HEK293 (cell line): ENCODE data around the gene PTDSS2.

Source experiments
- CTCF ChIA-PET: fragments of 350-600 bp; formaldehyde crosslinking; extraction: SDS; loops from one replicate; lab custom pipeline; 2021; ENCODE audit warnings: antibody characterized with exemption; lab: Yijun Ruan, JAX
- POLR2A ChIA-PET: fragments of 300-600 bp; formaldehyde crosslinking; extraction: SDS; loops from one replicate; lab custom pipeline; 2020; ENCODE audit warnings: antibody characterized with exemption, inconsistent platforms; lab: Yijun Ruan, JAX
- H3K27ac ChIP-seq: fragments of 200-500 bp; sonication (Bioruptor generic); 2 replicates; pipeline ENCODE4 v1.5.1; 2014; ENCODE audit warnings: low read depth, low read length, control low read depth, inconsistent platforms; ENCODE audit errors: extremely low read depth
- H3K36me3 ChIP-seq, 2 experiments: fragments of 200-500 bp in 1 of 2; sonication (Bioruptor generic) in 1 of 2; 1 replicate in 1 of 2; 2 replicates in 1 of 2; pipeline ENCODE4 v1.5.1; 2014 to 2017; ENCODE audit warnings: inconsistent platforms in 2 of 2, low read length in 2 of 2; ENCODE audit not compliant: control insufficient read depth in 2 of 2, insufficient read depth in 1 of 2
- H3K4me1 ChIP-seq: fragments of 200-500 bp; sonication (Bioruptor generic); 2 replicates; pipeline ENCODE4 v1.5.1; 2014; ENCODE audit warnings: mild to moderate bottlenecking, low read length, inconsistent platforms; ENCODE audit not compliant: control insufficient read depth, insufficient read depth
- H3K4me3 ChIP-seq: 2 replicates; pipeline ENCODE4 v1.5.1; 2011; ENCODE audit warnings: low read depth, mild to moderate bottlenecking, control low read depth, low read length, moderate library complexity
- H3K9me3 ChIP-seq: fragments of 200-500 bp; sonication (Bioruptor generic); 2 replicates; pipeline ENCODE4 v1.5.1; 2014; ENCODE audit warnings: low read depth, low read length, inconsistent platforms; ENCODE audit not compliant: control insufficient read depth, insufficient read depth
- HIC1 ChIP-seq: fragments of 450-650 bp; formaldehyde crosslinking; IDR thresholded peaks from 2 replicates; pipeline ENCODE4 v1.5.1; 2016; ENCODE audit warnings: missing biosample characterization, missing genetic modification characterization
- IKZF3 ChIP-seq: fragments of 450-650 bp; IDR thresholded peaks from 2 replicates; pipeline ENCODE4 v1.5.0; 2018; ENCODE audit warnings: missing biosample characterization, mild to moderate bottlenecking, missing genetic modification characterization, moderate library complexity
- KLF1 ChIP-seq: fragments of 450-650 bp; formaldehyde crosslinking; IDR thresholded peaks from 2 replicates; pipeline ENCODE4 v1.5.1; 2016; ENCODE audit warnings: missing biosample characterization, missing genetic modification characterization
- KLF10 ChIP-seq: fragments of 450-650 bp; IDR thresholded peaks from 2 replicates; pipeline ENCODE4 v1.5.1; 2018; ENCODE audit warnings: missing biosample characterization, mild to moderate bottlenecking, missing genetic modification characterization
- SP2 ChIP-seq: fragments of 450-650 bp; formaldehyde crosslinking; IDR thresholded peaks from 2 replicates; pipeline ENCODE4 v1.5.1; 2016; ENCODE audit warnings: missing biosample characterization, missing genetic modification characterization
- ZBTB26 ChIP-seq: fragments of 450-650 bp; formaldehyde crosslinking; optimal IDR thresholded peaks from 2 replicates; pipeline ENCODE3; 2016; ENCODE audit warnings: missing biosample characterization, mild to moderate bottlenecking, missing genetic modification characterization
- ZBTB48 ChIP-seq: fragments of 450-650 bp; formaldehyde crosslinking; IDR thresholded peaks from 2 replicates; pipeline ENCODE4 v1.5.1; 2016; ENCODE audit warnings: missing biosample characterization, missing genetic modification characterization
- ZNF157 ChIP-seq: fragments of 450-650 bp; formaldehyde crosslinking; IDR thresholded peaks from 2 replicates; pipeline ENCODE4 v1.5.1; 2016; ENCODE audit warnings: missing biosample characterization, missing genetic modification characterization
- ZNF221 ChIP-seq: fragments of 450-650 bp; formaldehyde crosslinking; IDR thresholded peaks from 2 replicates; pipeline ENCODE4 v1.5.1; 2017; ENCODE audit warnings: missing biosample characterization, missing genetic modification characterization, borderline replicate concordance
- ZNF362 ChIP-seq: fragments of 450-650 bp; formaldehyde crosslinking; IDR thresholded peaks from 2 replicates; pipeline ENCODE4 v1.5.1; 2016; ENCODE audit warnings: missing biosample characterization, missing genetic modification characterization
- ZNF37A ChIP-seq: fragments of 450-650 bp; IDR thresholded peaks from 2 replicates; pipeline ENCODE4 v1.5.1; 2018; ENCODE audit warnings: missing biosample characterization, missing genetic modification characterization
- ZNF514 ChIP-seq: fragments of 450-650 bp; formaldehyde crosslinking; IDR thresholded peaks from 2 replicates; pipeline ENCODE4 v1.5.1; 2016; ENCODE audit warnings: missing biosample characterization, missing genetic modification characterization
- ZNF596 ChIP-seq: fragments of 450-650 bp; IDR thresholded peaks from 2 replicates; pipeline ENCODE4 v1.5.0; 2018; ENCODE audit warnings: missing biosample characterization, mild to moderate bottlenecking, missing genetic modification characterization, moderate library complexity
- ZNF654 ChIP-seq: fragments of 450-650 bp; formaldehyde crosslinking; IDR thresholded peaks from 2 replicates; pipeline ENCODE4 v1.5.1; 2016; ENCODE audit warnings: low read depth, missing biosample characterization, missing genetic modification characterization
- ZNF658 ChIP-seq: fragments of 450-650 bp; formaldehyde crosslinking; IDR thresholded peaks from 2 replicates; pipeline ENCODE4; 2016; ENCODE audit warnings: missing biosample characterization, missing genetic modification characterization
- TF ChIP-seq, protein P1 (sequence below): fragments of 450-650 bp; formaldehyde crosslinking; IDR thresholded peaks from 2 replicates; pipeline ENCODE4 v1.5.1; 2016; ENCODE audit warnings: missing biosample characterization, missing genetic modification characterization, low read depth
- TF ChIP-seq, protein P2 (sequence below): fragments of 450-650 bp; formaldehyde crosslinking; IDR thresholded peaks from 2 replicates; pipeline ENCODE4 v1.5.1; 2016; ENCODE audit warnings: missing biosample characterization, missing genetic modification characterization

PTDSS2 gene

GRCh38 chr11:484616-485015 is 34.5 kb downstream of the PTDSS2 start:
- H3K36me3 ChIP-seq = peaks cover 0 to 31% of the 10 kb centered on the region in 2 experiments; a peak in 1 of 3 replicates
- CTCF ChIA-PET = no interaction called here
- TF ChIP-seq, protein P1, sequence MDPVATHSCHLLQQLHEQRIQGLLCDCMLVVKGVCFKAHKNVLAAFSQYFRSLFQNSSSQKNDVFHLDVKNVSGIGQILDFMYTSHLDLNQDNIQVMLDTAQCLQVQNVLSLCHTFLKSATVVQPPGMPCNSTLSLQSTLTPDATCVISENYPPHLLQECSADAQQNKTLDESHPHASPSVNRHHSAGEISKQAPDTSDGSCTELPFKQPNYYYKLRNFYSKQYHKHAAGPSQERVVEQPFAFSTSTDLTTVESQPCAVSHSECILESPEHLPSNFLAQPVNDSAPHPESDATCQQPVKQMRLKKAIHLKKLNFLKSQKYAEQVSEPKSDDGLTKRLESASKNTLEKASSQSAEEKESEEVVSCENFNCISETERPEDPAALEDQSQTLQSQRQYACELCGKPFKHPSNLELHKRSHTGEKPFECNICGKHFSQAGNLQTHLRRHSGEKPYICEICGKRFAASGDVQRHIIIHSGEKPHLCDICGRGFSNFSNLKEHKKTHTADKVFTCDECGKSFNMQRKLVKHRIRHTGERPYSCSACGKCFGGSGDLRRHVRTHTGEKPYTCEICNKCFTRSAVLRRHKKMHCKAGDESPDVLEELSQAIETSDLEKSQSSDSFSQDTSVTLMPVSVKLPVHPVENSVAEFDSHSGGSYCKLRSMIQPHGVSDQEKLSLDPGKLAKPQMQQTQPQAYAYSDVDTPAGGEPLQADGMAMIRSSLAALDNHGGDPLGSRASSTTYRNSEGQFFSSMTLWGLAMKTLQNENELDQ (tag by site-specific recombination) = no peak
- TF ChIP-seq ZBTB48 (tag by site-specific recombination) (no peak), HIC1 (tag by site-specific recombination) (no peak), ZNF221 (tag by site-specific recombination) (no peak)
- POLR2A ChIA-PET = no interaction called here
- H3K9me3 ChIP-seq = no peaks in the 10 kb centered on the region
- H3K4me1 ChIP-seq = no peaks in the 10 kb centered on the region
- H3K27ac ChIP-seq = no peak overlapping the region
- H3K4me3 ChIP-seq = no peak overlapping the region

GRCh38 chr11:486189-486588 is 36.1 kb downstream of the PTDSS2 start:
- POLR2A ChIA-PET = no interaction called here
- no peaks in the 10 kb centered on the region for H3K4me1 ChIP-seq
- no peaks in the 10 kb centered on the region for H3K9me3 ChIP-seq
- no peak overlapping the region for H3K4me3 ChIP-seq
- no peak for TF ChIP-seq IKZF3
- TF ChIP-seq ZNF362 (tag by site-specific recombination) = no peak
- TF ChIP-seq ZBTB26 (tag by site-specific recombination) = no peak
- TF ChIP-seq ZNF654 (tag by site-specific recombination) = no peak
- 0 out of 2 replicates have a peak, but pooled peaks have one; percentile 77 for TF ChIP-seq KLF1
- no peak for TF ChIP-seq ZNF658 (tag by site-specific recombination)
- no peak for TF ChIP-seq ZNF596 (tag by site-specific recombination)
- no peak for TF ChIP-seq ZNF157 (tag by site-specific recombination)
- TF ChIP-seq ZNF514 (tag by site-specific recombination) = no peak
- TF ChIP-seq, all 188 proteins: peak for 1
- peaks cover 0 to 39% of the 10 kb centered on the region in 2 experiments; a peak in 1 of 3 replicates for H3K36me3 ChIP-seq
- H3K27ac ChIP-seq = no peak overlapping the region
- CTCF ChIA-PET = no interaction called here

DNA sequence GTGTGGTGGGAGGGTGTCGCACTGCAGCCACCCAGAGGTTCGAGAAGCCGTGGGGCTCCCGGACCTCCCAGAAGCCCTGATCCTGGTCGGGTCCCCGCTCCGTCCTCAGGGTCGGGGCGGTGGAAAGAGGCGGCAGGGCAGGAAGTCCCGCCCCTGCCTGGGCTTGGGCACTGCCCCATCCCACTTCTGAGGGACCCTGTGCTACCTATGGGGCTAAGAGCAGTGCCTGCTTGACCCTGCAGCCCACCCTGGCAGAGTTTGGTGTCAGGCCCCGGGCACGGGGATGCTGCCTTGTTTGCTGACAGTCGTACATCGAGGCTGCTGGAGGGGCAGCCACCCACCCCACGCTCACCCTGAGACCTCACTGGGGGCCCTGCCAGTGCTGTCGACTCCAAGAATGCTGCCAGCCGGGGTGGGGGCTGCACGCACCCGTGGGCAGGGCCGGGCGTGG is 37.5 kb downstream of the PTDSS2 start:
- Histone ChIP-seq H3K4me3 (no peak overlapping the region), H3K36me3 (peaks cover 0 to 40% of the 10 kb centered on the region in 2 experiments; a peak in 1 of 3 replicates), H3K9me3 (no peaks in the 10 kb centered on the region)
- ChIA-PET CTCF (interaction anchor here (1.0 kb wide), 1 partner anchor 45 kb away, joined by 4 read pairs; no protein-coding TSS in a partner anchor), POLR2A (no interaction called here)
- no peak for TF ChIP-seq SP2 (tag by site-specific recombination)
- TF ChIP-seq, protein P2, sequence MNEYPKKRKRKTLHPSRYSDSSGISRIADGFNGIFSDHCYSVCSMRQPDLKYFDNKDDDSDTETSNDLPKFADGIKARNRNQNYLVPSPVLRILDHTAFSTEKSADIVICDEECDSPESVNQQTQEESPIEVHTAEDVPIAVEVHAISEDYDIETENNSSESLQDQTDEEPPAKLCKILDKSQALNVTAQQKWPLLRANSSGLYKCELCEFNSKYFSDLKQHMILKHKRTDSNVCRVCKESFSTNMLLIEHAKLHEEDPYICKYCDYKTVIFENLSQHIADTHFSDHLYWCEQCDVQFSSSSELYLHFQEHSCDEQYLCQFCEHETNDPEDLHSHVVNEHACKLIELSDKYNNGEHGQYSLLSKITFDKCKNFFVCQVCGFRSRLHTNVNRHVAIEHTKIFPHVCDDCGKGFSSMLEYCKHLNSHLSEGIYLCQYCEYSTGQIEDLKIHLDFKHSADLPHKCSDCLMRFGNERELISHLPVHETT (tag by site-specific recombination) = no peak
- TF ChIP-seq KLF10 (tag by site-specific recombination) = no peak
- TF ChIP-seq, protein P1 (tag by site-specific recombination) = no peak
- no peak for TF ChIP-seq ZNF37A (tag by site-specific recombination)
- TF ChIP-seq, all 188 proteins: peak for 0
- H3K4me1 ChIP-seq = no peaks in the 10 kb centered on the region
- H3K27ac ChIP-seq = no peak overlapping the region
